Ishikawa (cell line): ENCODE results near the gene PCDHGA12.

ENCODE experiments used
- CREB1 ChIP-seq: IDR thresholded peaks from 2 replicates; pipeline ENCODE4 v1.6.1; 2012; ENCODE audit warnings: low read depth
- EP300 ChIP-seq: IDR thresholded peaks from 2 replicates; pipeline ENCODE4 v1.6.1; 2012; ENCODE audit warnings: borderline replicate concordance
- FOXM1 ChIP-seq: IDR thresholded peaks from 2 replicates; pipeline ENCODE4 v1.6.1; 2012; ENCODE audit warnings: low read depth, borderline replicate concordance
- MAX ChIP-seq: IDR thresholded peaks from 2 replicates; pipeline ENCODE4 v1.6.1; 2012
- NFIC ChIP-seq: IDR thresholded peaks from 2 replicates; pipeline ENCODE4 v1.6.1; 2012
- RAD21 ChIP-seq: IDR thresholded peaks from 2 replicates; pipeline ENCODE4 v1.6.1; 2012; ENCODE audit warnings: low read depth
- TCF12 ChIP-seq: IDR thresholded peaks from 2 replicates; pipeline ENCODE4 v1.6.1; 2012; ENCODE audit warnings: low read depth
- YY1 ChIP-seq: IDR thresholded peaks from 2 replicates; pipeline ENCODE4 v1.6.1; 2012; ENCODE audit warnings: low read depth

DNA sequence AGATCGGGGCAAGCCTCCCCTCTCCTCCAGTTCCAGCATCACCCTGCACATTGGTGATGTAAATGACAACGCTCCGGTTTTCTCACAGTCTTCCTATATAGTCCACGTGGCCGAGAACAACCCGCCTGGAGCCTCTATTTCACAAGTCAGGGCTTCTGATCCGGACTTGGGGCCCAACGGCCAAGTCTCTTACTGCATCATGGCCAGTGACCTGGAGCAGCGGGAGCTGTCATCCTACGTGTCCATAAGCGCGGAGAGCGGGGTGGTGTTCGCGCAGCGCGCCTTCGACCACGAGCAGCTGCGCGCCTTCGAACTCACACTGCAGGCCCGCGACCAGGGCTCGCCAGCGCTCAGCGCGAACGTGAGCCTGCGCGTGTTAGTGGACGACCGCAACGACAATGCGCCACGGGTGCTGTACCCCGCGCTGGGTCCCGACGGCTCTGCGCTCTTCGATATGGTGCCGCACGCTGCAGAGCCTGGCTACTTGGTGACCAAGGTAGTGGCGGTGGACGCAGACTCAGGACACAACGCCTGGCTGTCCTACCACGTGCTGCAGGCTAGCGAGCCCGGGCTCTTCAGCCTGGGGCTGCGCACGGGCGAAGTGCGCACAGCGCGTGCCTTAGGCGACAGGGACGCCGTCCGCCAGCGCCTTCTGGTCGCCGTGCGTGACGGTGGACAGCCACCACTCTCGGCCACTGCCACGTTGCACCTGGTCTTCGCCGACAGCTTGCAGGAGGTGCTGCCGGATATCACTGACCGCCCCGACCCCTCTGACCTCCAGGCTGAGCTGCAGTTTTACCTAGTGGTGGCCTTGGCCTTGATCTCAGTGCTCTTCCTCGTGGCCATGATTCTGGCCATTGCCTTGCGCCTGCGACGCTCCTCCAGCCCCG, 40.9 kb upstream of the PCDHGA12 start:
- TF ChIP-seq CREB1, result no peak
- no peak for TF ChIP-seq FOXM1
- no peak for TF ChIP-seq TCF12
- TF ChIP-seq YY1, result no peak
- no peak for TF ChIP-seq NFIC
- no peak for TF ChIP-seq EP300
- no peak for TF ChIP-seq MAX
- TF ChIP-seq RAD21, result no peak
